SK-N-SH treated with all-trans-retinoic acid at 6 μM for 48 hours (cell line): ENCODE results near the gene KRT83.

Experiments used
- ARNTL ChIP-seq: fragments of 450-650 bp; formaldehyde crosslinking; IDR thresholded peaks from 2 replicates; pipeline ENCODE4 v1.5.0; 2020; ENCODE audit warnings: low read depth, mild to moderate bottlenecking, moderate library complexity, borderline replicate concordance
- BACH2 ChIP-seq: fragments of 250-450 bp; sonication (Bioruptor Pico); IDR thresholded peaks from 2 replicates; pipeline ENCODE4 v1.9.0; 2021; ENCODE audit warnings: mild to moderate bottlenecking, borderline replicate concordance
- CREB5 ChIP-seq: fragments of 250-450 bp; sonication (Bioruptor Pico); IDR thresholded peaks from 2 replicates; pipeline ENCODE4 v1.5.1; 2020; ENCODE audit warnings: low read depth, mild to moderate bottlenecking, moderate library complexity
- CSDC2 ChIP-seq: fragments of 250-450 bp; sonication (Bioruptor Pico); IDR thresholded peaks from 2 replicates; pipeline ENCODE4 v1.5.0; 2020; ENCODE audit warnings: mild to moderate bottlenecking, moderate library complexity
- ESRRG ChIP-seq: fragments of 250-450 bp; sonication (Bioruptor Pico); IDR thresholded peaks from 2 replicates; pipeline ENCODE4 v1.6.1; 2021; ENCODE audit warnings: mild to moderate bottlenecking
- ISL1 ChIP-seq: fragments of 250-450 bp; sonication (Bioruptor Pico); IDR thresholded peaks from 2 replicates; pipeline ENCODE4 v2.1.2; 2022; ENCODE audit warnings: mild to moderate bottlenecking, moderate library complexity
- OSR1 ChIP-seq: fragments of 250-450 bp; sonication (Bioruptor Pico); IDR thresholded peaks from 2 replicates; pipeline ENCODE4 v1.8.0; 2022; ENCODE audit warnings: moderate library complexity, mild to moderate bottlenecking, inconsistent platforms
- PATZ1 ChIP-seq: fragments of 250-450 bp; sonication (Bioruptor Pico); IDR thresholded peaks from 2 replicates; pipeline ENCODE4 v1.8.0; 2020; ENCODE audit warnings: mild to moderate bottlenecking, moderate library complexity, borderline replicate concordance
- PPARA ChIP-seq: fragments of 250-450 bp; sonication (Bioruptor Pico); IDR thresholded peaks from 2 replicates; pipeline ENCODE4 v1.5.0; 2020; ENCODE audit warnings: mild to moderate bottlenecking, borderline replicate concordance
- TCF4 ChIP-seq: fragments of 250-450 bp; sonication (Bioruptor Pico); IDR thresholded peaks from 2 replicates; pipeline ENCODE4 v1.8.0; 2021; ENCODE audit warnings: mild to moderate bottlenecking, moderate library complexity, borderline replicate concordance
- TSHZ2 ChIP-seq: fragments of 250-450 bp; sonication (Bioruptor Pico); IDR thresholded peaks from 2 replicates; pipeline ENCODE4 v1.5.0; 2020; ENCODE audit warnings: mild to moderate bottlenecking, moderate library complexity
- ZFP3 ChIP-seq: fragments of 250-450 bp; sonication (Bioruptor Pico); IDR thresholded peaks from 2 replicates; pipeline ENCODE4 v1.5.0; 2020; ENCODE audit warnings: mild to moderate bottlenecking, moderate library complexity
- ZFP30 ChIP-seq: fragments of 450-650 bp; formaldehyde crosslinking; IDR thresholded peaks from 2 replicates; pipeline ENCODE4 v1.5.0; 2022; ENCODE audit warnings: mild to moderate bottlenecking, moderate library complexity
- ZNF565 ChIP-seq: fragments of 450-650 bp; formaldehyde crosslinking; conservative IDR thresholded peaks from 2 replicates; pipeline ENCODE4 v1.5.0; 2020; ENCODE audit warnings: low read depth, mild to moderate bottlenecking, moderate library complexity

GRCh38 chr12:52319097-52319496 is 2.1 kb downstream of the KRT83 start:
- TF ChIP-seq PATZ1 (CRISPR knock-in tag) (no peak), ESRRG (CRISPR knock-in tag) (no peak), ISL1 (CRISPR knock-in tag) (no peak), PPARA (CRISPR knock-in tag) (no peak), CSDC2 (CRISPR knock-in tag) (no peak), TCF4 (CRISPR knock-in tag) (no peak), ARNTL (CRISPR knock-in tag) (no peak), OSR1 (no peak), ZNF565 (CRISPR knock-in tag) (no peak), ZFP3 (no peak), CREB5 (CRISPR knock-in tag) (no peak), BACH2 (CRISPR knock-in tag) (no peak), ZFP30 (CRISPR knock-in tag) (no peak), TSHZ2 (no peak)
